Measurements from ENCODE around the gene ISM1.

The ISM1 gene

GRCh38 chr20:13278812-13279570 lies 57.9 kb downstream of the ISM1 start:
- in situ Hi-C loops (cut with MboI; ENCODE audit: low sequenced_read_pairs), result no loop called here

DNA sequence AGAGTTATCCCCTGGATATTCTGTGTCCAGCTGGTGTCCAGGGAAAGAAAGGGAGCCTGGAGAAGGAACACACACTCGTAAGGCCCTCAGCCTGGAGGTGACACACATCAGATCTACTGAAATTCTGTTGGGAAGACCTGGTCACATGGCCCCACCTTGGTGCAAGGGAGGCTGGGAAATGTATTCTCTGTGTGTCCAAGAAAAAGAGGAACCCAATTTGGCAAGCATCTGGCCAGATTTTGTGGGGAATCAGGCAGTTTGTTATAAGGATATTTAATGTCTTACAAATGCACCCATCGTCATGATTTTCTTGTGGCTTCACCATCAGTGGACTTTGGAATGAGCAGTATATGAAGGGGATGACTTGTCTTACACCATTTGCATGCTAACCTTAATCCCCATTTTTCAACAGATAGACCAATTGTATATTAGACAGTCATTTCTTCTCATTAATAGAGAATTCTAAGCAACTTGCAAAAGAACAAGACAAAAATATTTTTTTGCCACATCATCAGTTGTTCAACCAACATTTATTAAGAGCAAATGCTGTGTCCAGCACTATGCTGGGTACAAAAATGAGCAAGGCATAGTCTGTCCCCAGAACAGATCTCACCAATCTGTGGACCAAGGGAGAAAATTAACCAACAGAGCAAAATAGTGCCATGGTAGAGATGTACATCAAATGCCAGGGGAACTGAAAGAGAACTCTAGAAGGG lies 59.7 kb downstream of the ISM1 start:
- in situ Hi-C loops (cut with MboI; ENCODE audit: low sequenced_read_pairs), result no loop called here

- in situ Hi-C loops (cut with MboI; ENCODE audit: low sequenced_read_pairs), result no loop called here
Measured at GRCh38 chr20:13283869-13284829, 63.1 kb downstream of the ISM1 start.

GRCh38 chr20:13284830-13285229 lies 63.8 kb downstream of the ISM1 start:
- in situ Hi-C loops (cut with MboI; ENCODE audit: low sequenced_read_pairs), result no loop called here

DNA sequence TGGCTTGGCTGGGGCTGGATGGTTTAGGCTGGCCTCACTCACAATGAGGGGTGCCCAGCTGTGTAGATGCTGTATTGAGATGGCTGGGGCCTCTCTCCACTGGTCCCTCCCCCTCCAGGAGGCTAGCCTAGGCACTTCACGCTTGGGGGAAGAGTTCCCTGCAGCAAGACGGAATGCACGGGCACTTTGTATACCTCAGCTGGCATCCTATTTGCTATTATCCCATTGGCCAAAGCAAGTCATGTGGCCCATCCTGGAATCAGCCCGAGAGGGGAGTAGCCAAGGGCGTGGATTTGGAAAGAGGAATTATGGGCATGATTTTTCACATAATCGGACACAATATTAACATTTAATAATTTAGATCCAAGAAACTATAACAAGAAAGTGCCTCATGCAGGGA lies 64.3 kb downstream of the ISM1 start:
- in situ Hi-C loops (cut with MboI; ENCODE audit: low sequenced_read_pairs), result no loop called here

DNA sequence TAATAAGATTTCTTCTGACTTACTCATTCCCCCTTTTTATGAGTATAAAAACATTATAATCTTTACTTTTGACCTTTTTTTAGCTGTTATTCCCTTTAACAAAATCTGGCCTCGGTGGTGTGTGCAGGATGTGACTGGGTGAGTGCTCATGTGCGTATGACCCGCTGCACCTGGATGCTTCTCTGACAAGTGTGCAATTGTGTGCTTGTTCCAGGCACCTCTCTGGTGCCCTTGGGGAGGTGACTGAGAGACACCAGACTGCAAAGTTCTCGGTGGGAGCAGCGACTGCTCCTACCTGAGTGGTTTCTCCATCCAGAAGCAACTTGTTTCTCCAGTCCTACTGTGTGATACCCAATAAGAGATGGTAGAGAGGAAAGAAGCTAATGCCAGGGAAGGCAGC lies 65.0 kb downstream of the ISM1 start:
- in situ Hi-C loops (cut with MboI; ENCODE audit: low sequenced_read_pairs), result no loop called here

- in situ Hi-C loops (cut with MboI; ENCODE audit: low sequenced_read_pairs), result no loop called here
Measured at GRCh38 chr20:13286607-13287006, 65.5 kb downstream of the ISM1 start.

- in situ Hi-C loops (cut with MboI; ENCODE audit: low sequenced_read_pairs), result no loop called here
Measured at GRCh38 chr20:13288357-13288756, 67.3 kb downstream of the ISM1 start.

- in situ Hi-C loops (cut with MboI; ENCODE audit: low sequenced_read_pairs), result no loop called here
Measured at GRCh38 chr20:13289031-13289430, 68.0 kb downstream of the ISM1 start.

DNA sequence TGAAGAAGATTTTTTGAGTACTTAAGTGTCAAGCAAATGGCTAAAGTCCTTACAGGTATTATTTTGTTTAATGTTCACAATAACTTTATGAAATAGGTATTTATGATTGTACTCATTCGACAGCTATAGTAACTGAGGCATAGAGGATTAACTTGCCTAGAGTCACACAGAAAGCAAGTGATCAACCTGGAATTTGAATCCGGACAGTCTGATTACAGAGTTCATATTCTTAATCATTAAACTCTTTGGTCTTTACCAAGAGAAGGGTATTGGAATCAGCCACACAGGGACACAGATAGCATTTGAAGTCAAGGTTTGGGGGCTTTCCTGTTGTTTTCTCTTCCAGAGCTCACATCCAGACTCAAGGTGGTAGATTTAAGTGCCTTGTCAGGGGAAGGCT lies 69.7 kb downstream of the ISM1 start:
- in situ Hi-C loops (cut with MboI; ENCODE audit: low sequenced_read_pairs), result no loop called here

- in situ Hi-C loops (cut with MboI; ENCODE audit: low sequenced_read_pairs), result no loop called here
Measured at GRCh38 chr20:13291157-13291556, 70.1 kb downstream of the ISM1 start.

- in situ Hi-C loops (cut with MboI; ENCODE audit: low sequenced_read_pairs), result no loop called here
Measured at GRCh38 chr20:13292201-13292885, 71.3 kb downstream of the ISM1 start.

DNA sequence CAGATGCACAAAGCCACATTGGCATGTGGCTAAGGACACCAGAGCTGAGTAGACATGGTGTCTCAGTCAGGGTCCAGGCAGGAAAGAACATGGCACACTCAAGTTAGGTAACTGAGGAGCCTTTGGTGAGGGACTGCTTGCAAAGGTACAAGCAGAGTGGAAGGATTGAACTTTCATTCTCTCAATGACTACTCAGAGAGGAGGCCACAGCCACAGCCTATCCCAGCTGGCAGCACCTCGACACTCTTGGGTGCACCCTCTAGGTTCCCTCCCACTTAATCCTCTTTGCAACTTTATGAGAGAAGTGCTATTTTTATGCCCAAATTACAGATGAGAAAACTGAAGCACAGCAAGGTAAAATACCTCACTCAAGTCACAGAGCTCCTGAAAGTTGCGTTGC lies 73.4 kb downstream of the ISM1 start:
- in situ Hi-C loops (cut with MboI; ENCODE audit: low sequenced_read_pairs), result no loop called here

- in situ Hi-C loops (cut with MboI; ENCODE audit: low sequenced_read_pairs), result no loop called here
Measured at GRCh38 chr20:13295637-13296036, 74.6 kb downstream of the ISM1 start.

GRCh38 chr20:13296070-13296469 lies 75.0 kb downstream of the ISM1 start:
- in situ Hi-C loops (cut with MboI; ENCODE audit: low sequenced_read_pairs), result no loop called here

- in situ Hi-C loops (cut with MboI; ENCODE audit: low sequenced_read_pairs), result no loop called here
Measured at GRCh38 chr20:13297147-13297899, 76.2 kb downstream of the ISM1 start.

DNA sequence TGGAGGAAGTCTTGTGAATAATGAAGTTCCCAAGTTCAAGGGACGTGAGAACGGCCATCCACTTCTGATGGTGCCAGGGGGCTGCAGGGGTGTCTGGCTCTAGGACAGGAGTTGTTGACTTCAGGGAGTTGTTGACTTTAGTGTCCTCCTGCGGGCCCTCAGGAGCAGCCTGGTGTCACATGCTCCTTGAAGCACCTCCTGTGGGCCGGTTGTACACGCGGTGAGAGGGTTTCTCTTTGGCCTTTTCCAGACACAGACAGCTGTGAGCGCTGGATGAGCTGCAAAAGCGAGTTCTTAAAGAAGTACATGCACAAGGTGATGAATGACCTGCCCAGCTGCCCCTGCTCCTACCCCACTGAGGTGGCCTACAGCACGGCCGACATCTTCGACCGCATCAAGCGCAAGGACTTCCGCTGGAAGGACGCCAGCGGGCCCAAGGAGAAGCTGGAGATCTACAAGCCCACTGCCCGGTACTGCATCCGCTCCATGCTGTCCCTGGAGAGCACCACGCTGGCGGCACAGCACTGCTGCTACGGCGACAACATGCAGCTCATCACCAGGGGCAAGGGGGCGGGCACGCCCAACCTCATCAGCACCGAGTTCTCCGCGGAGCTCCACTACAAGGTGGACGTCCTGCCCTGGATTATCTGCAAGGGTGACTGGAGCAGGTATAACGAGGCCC lies 77.8 kb downstream of the ISM1 start:
- in situ Hi-C loops (cut with MboI; ENCODE audit: low sequenced_read_pairs), result no loop called here

- in situ Hi-C loops (cut with MboI; ENCODE audit: low sequenced_read_pairs), result no loop called here
Measured at GRCh38 chr20:13299401-13299800, 78.3 kb downstream of the ISM1 start.

DNA sequence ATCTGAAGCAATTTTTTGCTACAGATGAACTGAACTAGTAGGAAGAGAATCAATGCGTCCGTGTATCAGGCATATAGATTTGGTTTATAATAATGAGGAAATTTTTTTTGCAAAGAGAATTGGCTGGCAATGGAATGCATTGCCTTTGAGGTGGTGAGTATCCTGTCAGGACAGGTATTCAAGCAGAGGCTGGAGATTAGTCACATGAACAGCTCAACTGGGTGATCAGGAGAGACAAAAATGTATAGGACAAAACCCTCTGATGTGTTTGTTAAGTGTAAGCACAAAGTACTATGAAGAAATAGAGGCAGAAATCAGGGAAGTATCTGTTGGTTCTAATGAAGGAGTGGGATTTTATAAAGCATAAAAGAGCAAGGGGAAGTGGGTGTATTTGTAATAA lies 80.5 kb downstream of the ISM1 start:
- in situ Hi-C loops (cut with MboI; ENCODE audit: low sequenced_read_pairs), result no loop called here

Data from HL-60/S4 treated with retinoic acid at 250 ng/mL for 4 days and 3 days (cell line).